OCI-LY3 (cell line): Measurements from ENCODE around the gene ZAP70.

Experiments
- H2AFZ ChIP-seq: fragments of 200-600, 300-600 bp; shearing (Covaris generic); 2 replicates; pipeline ENCODE4 v1.6.0; 2014; ENCODE audit warnings: antibody characterized with exemption, low read depth, low read length
- H3K27ac ChIP-seq: fragments of 200-600, 300-600 bp; sonication (generic); 2 replicates; pipeline ENCODE4 v1.5.1; 2014; ENCODE audit warnings: mild to moderate bottlenecking, low read length, moderate library complexity, mixed read lengths
- H3K27me3 ChIP-seq: fragments of 200-600, 300-600 bp; sonication (generic); 2 replicates; pipeline ENCODE4 v1.6.1; 2014; ENCODE audit warnings: low read depth, low read length, mixed read lengths
- H3K36me3 ChIP-seq: fragments of 200-600, 300-600 bp; sonication (generic); replicated peaks from 2 replicates; pipeline ENCODE3; 2014; ENCODE audit warnings: low read depth, low read length, mixed read lengths
- H3K4me1 ChIP-seq: fragments of 300-600, 200-600 bp; sonication (generic); 2 replicates; pipeline ENCODE4 v1.6.1; 2014; ENCODE audit warnings: low read length, mixed read lengths
- H3K4me2 ChIP-seq: fragments of 200-600, 300-600 bp; sonication (generic); 2 replicates; pipeline ENCODE4 v1.6.1; 2014; ENCODE audit warnings: low read length, mixed read lengths
- H3K4me3 ChIP-seq: fragments of 300-600, 200-600 bp; sonication (generic); 2 replicates; pipeline ENCODE4 v1.5.1; 2014; ENCODE audit warnings: antibody characterized with exemption, mild to moderate bottlenecking, low read length, moderate library complexity
- H3K79me2 ChIP-seq: fragments of 300-600, 200-600 bp; shearing (Covaris generic); 2 replicates; pipeline ENCODE4 v1.6.1; 2014; ENCODE audit warnings: mild to moderate bottlenecking, low read length, mixed read lengths
- H3K9ac ChIP-seq: fragments of 300-600, 200-600 bp; shearing (Covaris generic); 2 replicates; pipeline ENCODE4 v1.6.0; 2014; ENCODE audit warnings: mild to moderate bottlenecking, low read length, moderate library complexity
- H3K9me3 ChIP-seq: fragments of 200-600, 300-600 bp; shearing (Covaris generic); 2 replicates; pipeline ENCODE4 v1.6.1; 2014; ENCODE audit warnings: low read length, mixed read lengths; ENCODE audit not compliant: insufficient read depth
- H4K20me1 ChIP-seq: fragments of 200-600, 300-600 bp; sonication (generic); 2 replicates; pipeline ENCODE4 v1.6.1; 2016; ENCODE audit warnings: low read length, mixed read lengths; ENCODE audit not compliant: insufficient read depth
- EZH2phosphoT487 ChIP-seq: fragments of 200-600 bp; shearing (Covaris generic); IDR thresholded peaks from 2 replicates; pipeline ENCODE4 v1.6.1; 2018; ENCODE audit warnings: antibody characterized with exemption, mixed run types, low read depth
- TF ChIP-seq, protein P1 (sequence below): fragments of 200-600, 300-600 bp; sonication (generic); IDR thresholded peaks from 2 replicates; pipeline ENCODE4 v1.5.1; 2014; ENCODE audit warnings: antibody characterized with exemption, low read length, low read depth

ZAP70 gene

GRCh38 chr2:97691166-97691565 lies 22.2 kb upstream of the ZAP70 start:
- H2AFZ ChIP-seq: no peak overlapping the region
- no peaks in the 10 kb centered on the region for H4K20me1 ChIP-seq
- no peaks in the 10 kb centered on the region for H3K9me3 ChIP-seq
- no peak overlapping the region for H3K4me2 ChIP-seq
- H3K4me3 ChIP-seq: no peak overlapping the region
- no peak overlapping the region for H3K9ac ChIP-seq
- TF ChIP-seq EZH2phosphoT487: no peak
- TF ChIP-seq, protein P1, sequence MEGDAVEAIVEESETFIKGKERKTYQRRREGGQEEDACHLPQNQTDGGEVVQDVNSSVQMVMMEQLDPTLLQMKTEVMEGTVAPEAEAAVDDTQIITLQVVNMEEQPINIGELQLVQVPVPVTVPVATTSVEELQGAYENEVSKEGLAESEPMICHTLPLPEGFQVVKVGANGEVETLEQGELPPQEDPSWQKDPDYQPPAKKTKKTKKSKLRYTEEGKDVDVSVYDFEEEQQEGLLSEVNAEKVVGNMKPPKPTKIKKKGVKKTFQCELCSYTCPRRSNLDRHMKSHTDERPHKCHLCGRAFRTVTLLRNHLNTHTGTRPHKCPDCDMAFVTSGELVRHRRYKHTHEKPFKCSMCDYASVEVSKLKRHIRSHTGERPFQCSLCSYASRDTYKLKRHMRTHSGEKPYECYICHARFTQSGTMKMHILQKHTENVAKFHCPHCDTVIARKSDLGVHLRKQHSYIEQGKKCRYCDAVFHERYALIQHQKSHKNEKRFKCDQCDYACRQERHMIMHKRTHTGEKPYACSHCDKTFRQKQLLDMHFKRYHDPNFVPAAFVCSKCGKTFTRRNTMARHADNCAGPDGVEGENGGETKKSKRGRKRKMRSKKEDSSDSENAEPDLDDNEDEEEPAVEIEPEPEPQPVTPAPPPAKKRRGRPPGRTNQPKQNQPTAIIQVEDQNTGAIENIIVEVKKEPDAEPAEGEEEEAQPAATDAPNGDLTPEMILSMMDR: no peak
- H3K27me3 ChIP-seq: no peaks in the 10 kb centered on the region
- H3K4me1 ChIP-seq: peaks cover 10% of the 10 kb centered on the region
- H3K36me3 ChIP-seq: no peaks in the 10 kb centered on the region
- no peak overlapping the region for H3K27ac ChIP-seq
- H3K79me2 ChIP-seq: no peaks in the 10 kb centered on the region

GRCh38 chr2:97693476-97693875 lies 19.9 kb upstream of the ZAP70 start:
- Histone ChIP-seq H3K4me3 (no peak overlapping the region), H3K27ac (no peak overlapping the region), H2AFZ (no peak overlapping the region), H3K9me3 (no peaks in the 10 kb centered on the region), H3K4me1 (peaks cover 18% of the 10 kb centered on the region), H3K9ac (no peak overlapping the region), H3K79me2 (no peaks in the 10 kb centered on the region), H3K4me2 (no peak overlapping the region), H3K36me3 (no peaks in the 10 kb centered on the region), H4K20me1 (no peaks in the 10 kb centered on the region), H3K27me3 (no peaks in the 10 kb centered on the region)
- TF ChIP-seq EZH2phosphoT487: no peak
- TF ChIP-seq, protein P1: no peak

DNA sequence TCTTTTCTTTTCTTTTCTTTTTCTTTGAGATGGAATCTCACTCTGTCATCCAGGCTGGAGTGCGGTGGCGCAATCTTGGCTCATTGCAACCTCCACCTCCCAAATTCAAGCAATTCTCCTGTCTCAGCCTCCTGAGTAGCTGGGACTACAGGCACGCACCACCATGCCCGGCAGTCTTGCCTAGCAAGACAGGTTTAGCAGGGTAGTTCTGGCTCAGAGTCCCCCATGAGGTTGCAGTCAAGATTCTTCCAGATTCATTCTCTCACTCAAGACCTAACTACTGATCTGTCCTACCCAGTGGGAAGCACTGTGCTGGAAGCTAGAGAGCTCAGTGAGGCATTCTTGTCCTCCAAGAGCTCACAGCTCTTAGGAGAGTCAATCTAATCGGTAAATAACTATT lies 17.6 kb upstream of the ZAP70 start:
- no peak overlapping the region for H2AFZ ChIP-seq
- no peak overlapping the region for H3K4me2 ChIP-seq
- no peaks in the 10 kb centered on the region for H3K79me2 ChIP-seq
- no peaks in the 10 kb centered on the region for H3K9me3 ChIP-seq
- H3K27me3 ChIP-seq: no peaks in the 10 kb centered on the region
- no peak overlapping the region for H3K4me3 ChIP-seq
- no peak for TF ChIP-seq EZH2phosphoT487
- TF ChIP-seq, protein P1: no peak
- H3K27ac ChIP-seq: no peak overlapping the region
- no peaks in the 10 kb centered on the region for H3K36me3 ChIP-seq
- no peaks in the 10 kb centered on the region for H4K20me1 ChIP-seq
- H3K9ac ChIP-seq: no peak overlapping the region
- H3K4me1 ChIP-seq: peaks cover 16% of the 10 kb centered on the region

DNA sequence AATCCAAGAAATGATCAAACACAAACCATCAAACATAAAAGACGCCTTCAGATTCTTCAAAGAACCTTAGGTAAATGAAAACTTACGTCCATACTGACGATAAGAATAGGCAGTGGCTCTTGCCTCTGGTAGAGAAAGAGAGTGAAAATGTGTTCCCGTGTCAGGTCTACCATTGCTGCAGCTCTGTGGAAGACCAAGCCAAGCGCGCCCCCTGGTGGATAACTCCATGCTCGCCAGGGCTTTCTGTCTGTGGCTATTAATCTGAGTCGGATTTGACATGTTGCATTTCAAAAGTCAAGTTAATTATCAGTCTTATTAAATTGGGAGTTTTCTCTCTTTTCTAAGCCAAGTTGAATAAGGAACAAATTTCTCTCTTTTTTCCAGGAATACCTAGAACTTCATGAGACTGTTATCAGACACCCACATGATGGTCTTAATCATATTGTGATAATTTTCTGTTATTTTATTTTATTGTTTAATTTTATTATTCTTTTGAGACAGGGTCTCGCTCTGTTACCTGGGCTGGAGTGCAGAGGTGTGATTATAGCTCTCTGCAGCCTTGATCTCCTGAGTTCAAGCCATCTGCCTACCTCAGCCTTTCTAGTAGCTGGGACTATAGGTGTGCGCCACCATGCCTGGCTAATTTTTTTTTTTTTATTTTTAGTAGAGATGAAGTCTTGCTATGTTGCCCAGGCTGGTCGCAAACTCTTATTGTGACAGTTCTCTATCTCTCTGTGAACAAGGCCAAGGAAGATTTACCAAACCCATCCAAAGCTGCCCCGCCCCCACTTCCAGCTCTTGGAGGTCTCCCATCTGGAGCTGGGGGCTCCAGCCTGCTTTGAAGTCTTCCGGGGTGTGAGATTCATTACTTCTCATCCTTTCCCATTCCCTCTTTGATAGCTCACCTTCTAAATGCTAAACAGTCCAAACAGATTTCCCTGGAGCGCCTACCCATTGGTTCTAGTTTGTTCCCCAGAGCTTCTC lies 15.8 kb upstream of the ZAP70 start:
- H3K4me1 ChIP-seq: peaks cover 16% of the 10 kb centered on the region
- peak overlapping the region; percentile 22 for H3K9ac ChIP-seq
- no peak overlapping the region for H3K27ac ChIP-seq
- peak overlapping the region; percentile 67 for H3K4me3 ChIP-seq
- peak overlapping the region; percentile 89 for H2AFZ ChIP-seq
- no peaks in the 10 kb centered on the region for H4K20me1 ChIP-seq
- H3K36me3 ChIP-seq: no peaks in the 10 kb centered on the region
- no peaks in the 10 kb centered on the region for H3K79me2 ChIP-seq
- peak overlapping the region; percentile 90 for H3K4me2 ChIP-seq
- TF ChIP-seq, protein P1: peak; percentile 94
- no peak for TF ChIP-seq EZH2phosphoT487
- no peaks in the 10 kb centered on the region for H3K9me3 ChIP-seq
- H3K27me3 ChIP-seq: no peaks in the 10 kb centered on the region
